SH-SY5Y (cell line): Measurements from ENCODE around the gene DDX51.

Experiments
- GATA2 ChIP-seq: IDR thresholded peaks from 2 replicates; pipeline ENCODE4 v1.6.1; 2011; ENCODE audit warnings: mild to moderate bottlenecking, low read depth, low read length
- GATA3 ChIP-seq: IDR thresholded peaks from 2 replicates; pipeline ENCODE4 v1.6.1; 2011; ENCODE audit warnings: low read depth, mild to moderate bottlenecking, low read length, moderate library complexity

DNA sequence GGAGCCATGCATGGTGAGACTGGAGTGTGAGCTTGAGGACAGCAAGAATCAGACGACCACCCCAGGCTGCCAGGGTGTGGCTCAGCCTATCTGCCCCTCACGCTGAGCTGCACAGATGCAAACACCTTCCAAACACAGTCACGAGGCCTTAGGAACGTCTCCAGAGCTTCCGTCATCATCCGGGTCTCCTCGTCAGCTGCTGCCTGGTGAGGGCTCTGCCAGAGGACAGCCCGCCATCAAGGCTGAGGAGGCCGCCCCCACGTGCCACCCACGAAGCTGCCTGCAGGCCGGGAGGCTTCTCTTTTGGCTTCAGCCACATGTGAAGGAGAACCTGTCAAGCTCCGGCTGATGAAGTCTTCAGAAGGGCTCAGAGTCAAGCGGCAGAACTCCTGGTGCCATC lies 13.4 kb downstream of the DDX51 start:
- TF ChIP-seq GATA2: no peak
- no peak for TF ChIP-seq GATA3
